HepG2 (cell line): ENCODE measurements around the gene CAMK1. TPM values are rescaled to one million over a fixed set of nuclear protein-coding genes. Genes with fewer than 3 reads are reported as not detected.

ENCODE experiments used
- ATAC-seq: fragments of 200-7000 bp; cut with Tn5 transposase; 3 replicates; pipeline ENCODE4 v1.9.1; 2020; ENCODE audit warnings: mild to moderate bottlenecking, moderate library complexity
- BruUV-seq: library from RNA; stranded (reverse); fragments of 400-500 nt; replicated peaks from 2 replicates; lab custom pipeline; 2021; lab: Mats Ljungman, UMichigan
- CTCF ChIA-PET: fragments of 300-600 bp; formaldehyde crosslinking; extraction: SDS; loops from one replicate; lab custom pipeline; 2021; ENCODE audit warnings: low total read pairs, inconsistent platforms, low intra/inter-chr PET ratio; lab: Yijun Ruan, JAX
- POLR2A ChIA-PET: fragments of 350-600 bp; sonication (Branson Sonifier 250); formaldehyde crosslinking; loops from one replicate; lab custom pipeline; 2020; ENCODE audit warnings: antibody characterized with exemption, inconsistent platforms; lab: Yijun Ruan, JAX
- DNase-seq: peaks from one replicate; pipeline ENCODE4 v3.0.0-alpha.2; 2015; ENCODE audit warnings: low spot score
- FAIRE-seq: peaks from 3 replicates; lab custom pipeline; 2011; peaks lifted over from hg19 to GRCh38; lab: Jason Lieb, UNC
- H2AFZ ChIP-seq: one replicate; pipeline ENCODE4 v1.6.1; 2011; ENCODE audit warnings: low read length, inconsistent platforms
- H3K27ac ChIP-seq: fragments of 300-600 bp; 3 replicates; pipeline ENCODE4 v1.8.0; 2011; ENCODE audit warnings: mixed run types, mild to moderate bottlenecking, mixed read lengths, low read length, inconsistent platforms; ENCODE audit not compliant: insufficient read depth; ENCODE audit errors: extremely low read length
- H3K27me3 ChIP-seq, 2 experiments: fragments of 200-600 bp in 1 of 2; 2 replicates in 1 of 2; 3 replicates in 1 of 2; pipeline versions ENCODE4 v1.6.0 to v1.8.0; 2011; ENCODE audit warnings: low read length in 2 of 2, mild to moderate bottlenecking in 2 of 2, moderate library complexity in 2 of 2, inconsistent platforms in 1 of 2; ENCODE audit not compliant: insufficient read depth in 2 of 2, control insufficient read depth in 1 of 2
- H3K36me3 ChIP-seq, 2 experiments: fragments of 200-600 bp in 1 of 2; replicated peaks in 1 of 2; 2 replicates in 1 of 2; 3 replicates in 1 of 2; pipeline versions ENCODE4 v1.5.1 to v1.8.0; 2011; ENCODE audit warnings: low read length in 2 of 2, inconsistent platforms in 1 of 2; ENCODE audit not compliant: insufficient read depth in 2 of 2, control insufficient read depth in 1 of 2
- H3K4me1 ChIP-seq: 2 replicates; pipeline ENCODE4 v1.5.1; 2012; ENCODE audit warnings: low read length, inconsistent platforms; ENCODE audit not compliant: insufficient read depth
- H3K4me2 ChIP-seq: 2 replicates; pipeline ENCODE4 v1.6.0; 2011; ENCODE audit warnings: low read depth, low read length, inconsistent platforms
- H3K4me3 ChIP-seq, 3 experiments: fragments of 200-600 bp in 1 of 3; sonication (generic), shearing (Covaris generic) in 1 of 3; replicated peaks in 1 of 3; 2 replicates each; pipeline ENCODE4 v1.5.1; 2011 to 2016; ENCODE audit warnings: low read length in 3 of 3, inconsistent platforms in 2 of 3, low read depth in 2 of 3, mild to moderate bottlenecking in 2 of 3, control low read depth in 1 of 3, mixed read lengths in 1 of 3; ENCODE audit not compliant: insufficient read depth in 1 of 3
- H3K79me2 ChIP-seq: one replicate; pipeline ENCODE4 v1.6.1; 2011; ENCODE audit warnings: low read length, inconsistent platforms; ENCODE audit not compliant: insufficient read depth
- H3K9ac ChIP-seq: 2 replicates; pipeline ENCODE4 v1.6.0; 2011; ENCODE audit warnings: mild to moderate bottlenecking, low read depth, low read length, inconsistent platforms; ENCODE audit not compliant: insufficient read depth
- H3K9me3 ChIP-seq: 2 replicates; pipeline ENCODE4 v1.5.1; 2012; ENCODE audit warnings: mild to moderate bottlenecking, low read length
- H4K20me1 ChIP-seq: 2 replicates; pipeline ENCODE4 v1.6.0; 2011; ENCODE audit warnings: inconsistent platforms, mild to moderate bottlenecking, low read length, moderate library complexity; ENCODE audit not compliant: insufficient read depth
- HOXA3 ChIP-seq: sonication (generic); formaldehyde crosslinking; IDR thresholded peaks from 2 replicates; pipeline ENCODE4 v1.5.0; 2020; ENCODE audit warnings: missing genetic modification reagents
- ZNF557 ChIP-seq: sonication (generic); formaldehyde crosslinking; IDR thresholded peaks from 2 replicates; pipeline ENCODE4 v1.4.0; 2020; ENCODE audit warnings: missing genetic modification reagents
- WGBS: methylation state at CpG from one replicate; pipeline ENCODE4 v1.1.6; 2017; ENCODE audit warnings: low lambda C conversion rate; 5-methylcytosine and 5-hydroxymethylcytosine counted together
- in situ Hi-C: cut with HindIII; loops from 2 replicates; pipeline ENCODE4 v1.10.0; 2017; ENCODE audit warnings: low pct_unique_long_range_greater_than_20kb; ENCODE audit not compliant: extremely low pct_ligation_motif_present
- intact Hi-C: fragments of 100-400 bp; cut with micrococcal nuclease; formaldehyde crosslinking; loops from one replicate; pipeline ENCODE4 v1.10.0; 2022; ENCODE audit not compliant: unreplicated experiment
- polyA plus RNA-seq, 8 experiments: library from polyadenylated mRNA; depleted of rRNA in 3 of 8; stranded (reverse) in 7 of 8; unstranded in 1 of 8; fragments of >200 nt; fragmentation: Illumina TruSeq in 4 of 8; extraction: Trizol in 4 of 8; gene quantifications; 2 replicates each; pipeline versions ENCODE4 v1.2.1 to v1.2.3, GENCODE V29; 2011 to 2016; ENCODE audit warnings: low read depth in 4 of 8, missing spikeins in 1 of 8, mixed read lengths in 1 of 8; ENCODE audit not compliant: insufficient read depth in 1 of 8
- total RNA-seq, 5 experiments: library from RNA; depleted of rRNA; stranded (reverse); fragments of >200 nt; fragmentation: Illumina TruSeq; extraction: Trizol; gene quantifications; 2 replicates each; pipeline ENCODE4 v1.2.3, GENCODE V29; 2016; ENCODE audit warnings: low read depth in 1 of 5

The CAMK1 gene
- total and polyA plus RNA-seq, 2 of the 13 experiments (the other 11 are each of a cell fraction or from before 2014, with no cell fraction given) = 26.4 to 53.3 TPM

DNA sequence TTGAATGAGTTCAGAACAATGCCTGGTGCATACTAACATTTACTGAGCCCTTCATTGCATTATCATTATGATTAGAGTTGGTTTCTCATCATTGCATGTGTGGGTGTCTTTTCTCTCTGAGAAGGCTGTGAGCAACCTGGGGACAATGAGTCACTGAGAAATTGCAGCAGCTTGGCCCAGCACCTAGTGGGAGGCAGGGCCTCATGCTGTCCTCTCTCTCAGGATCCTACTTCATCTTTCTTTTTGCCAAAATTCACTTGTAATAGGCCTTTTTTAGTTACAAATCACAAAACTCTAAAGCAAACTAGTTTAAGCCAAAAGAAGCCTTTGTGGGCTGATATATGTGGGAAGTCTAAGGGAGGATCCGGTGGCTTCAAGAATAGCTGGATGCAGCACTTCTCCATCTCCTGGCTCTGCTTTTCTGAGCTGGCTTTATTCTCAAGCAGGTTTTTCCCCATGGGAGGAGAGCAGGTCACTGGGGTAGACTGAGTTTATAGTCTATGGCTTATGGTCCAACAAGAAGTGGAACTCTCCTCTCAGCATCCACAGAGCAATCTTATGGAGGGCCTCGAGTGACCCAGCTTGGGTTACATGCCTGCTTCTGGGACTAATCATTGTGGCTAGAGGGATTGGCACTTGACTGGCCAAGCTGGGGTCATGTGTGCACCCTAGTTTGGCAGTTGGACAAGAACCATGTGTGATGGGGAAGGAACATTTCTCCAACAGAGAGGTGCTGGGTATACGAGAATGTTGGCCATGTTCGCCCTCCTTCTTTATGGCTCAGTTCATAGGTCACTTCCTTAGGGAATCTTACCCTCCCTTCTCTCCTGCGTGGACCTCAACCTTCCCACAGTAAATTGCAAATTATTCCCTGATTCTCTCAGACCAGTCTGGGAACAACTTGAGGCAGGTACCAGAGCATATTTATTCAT lies 8.7 kb upstream of the CAMK1 start:
- no peak for DNase-seq
- Histone ChIP-seq H3K4me3 (no peak overlapping the region), H3K4me2 (no peak overlapping the region), H3K27me3 (no peaks in the 10 kb centered on the region), H3K36me3 (peaks cover 10 to 22% of the 10 kb centered on the region in 2 experiments), H3K9ac (no peak overlapping the region), H3K4me1 (peaks cover 16% of the 10 kb centered on the region), H2AFZ (no peak overlapping the region), H3K9me3 (no peaks in the 10 kb centered on the region), H3K79me2 (no peaks in the 10 kb centered on the region), H4K20me1 (no peaks in the 10 kb centered on the region), H3K27ac (no peak overlapping the region)
- ATAC-seq = no peak; the same call in 2 of the 3 replicates
- in situ Hi-C loops (no loop called here), intact Hi-C loops (no loop called here)
- POLR2A ChIA-PET = interaction anchor here (1.3 kb wide), 1 partner anchor 29 kb away, joined by 4 read pairs; the partner anchor contains the start of gene OGG1
- CTCF ChIA-PET = no interaction called here
- BruUV-seq = no TSS peak
- WGBS = 91% methylated on average over 5 of the region's 5 CpGs
- no peak for TF ChIP-seq HOXA3 (CRISPR knock-in tag)
- no peak for FAIRE-seq

DNA sequence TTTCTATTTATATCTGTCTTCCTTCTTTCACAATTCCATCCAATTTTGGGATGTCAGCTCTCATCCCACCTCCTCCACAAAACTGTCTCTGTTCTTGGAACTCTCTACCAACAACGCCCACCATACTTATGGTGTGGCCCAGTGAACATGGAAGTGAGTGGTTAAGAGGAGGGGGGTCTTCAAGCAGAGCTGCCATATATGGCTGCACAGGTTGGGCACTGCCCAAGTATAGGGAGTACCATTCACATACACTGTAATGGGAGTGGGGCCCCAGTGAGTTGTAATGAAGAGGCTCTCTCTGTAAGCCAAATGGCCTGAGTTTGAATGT lies 7.9 kb upstream of the CAMK1 start:
- Histone ChIP-seq H3K9me3 (no peaks in the 10 kb centered on the region), H3K9ac (no peak overlapping the region), H3K27me3 (no peaks in the 10 kb centered on the region), H3K27ac (no peak overlapping the region), H2AFZ (no peak overlapping the region), H3K4me1 (peaks cover 15% of the 10 kb centered on the region), H3K36me3 (peaks cover 10 to 18% of the 10 kb centered on the region in 2 experiments), H4K20me1 (no peaks in the 10 kb centered on the region), H3K79me2 (no peaks in the 10 kb centered on the region), H3K4me2 (no peak overlapping the region), H3K4me3 (no peak overlapping the region)
- 59% methylated on average over 1 of the region's 1 CpG for WGBS
- intact Hi-C loops (no loop called here), in situ Hi-C loops (no loop called here)
- ATAC-seq (no peak), DNase-seq (no peak), FAIRE-seq (no peak)
- no TSS peak for BruUV-seq
- ChIA-PET CTCF (no interaction called here), POLR2A (interaction anchor here (1.3 kb wide), 1 partner anchor 28 kb away, joined by 4 read pairs; the partner anchor contains the start of gene OGG1)
- no peak for TF ChIP-seq ZNF557
